Measurements from ENCODE around the gene GLMN.
A peak's percentile ranks its signal among the peaks of the same experiment; 100 is the strongest.

GLMN gene

GRCh38 chr1:92218559-92218958 lies 80.2 kb downstream of the GLMN start:
- H3K4me3 ChIP-seq = no peak overlapping the region
- H3K4me2 ChIP-seq = no peak overlapping the region
- no peaks in the 10 kb centered on the region; a peak in 1 of 22 replicates for H3K9me3 ChIP-seq (replicated peaks in 1 of 11)
- TF ChIP-seq Cebpa-rat (IDR thresholded peaks at IDR 0.05) = no peak
- H3K27me3 ChIP-seq = no peaks in the 10 kb centered on the region
- H3K36me3 ChIP-seq = no peaks in the 10 kb centered on the region
- no peaks in the 10 kb centered on the region for H4K20me1 ChIP-seq
- no peaks in the 10 kb centered on the region for H3K4me1 ChIP-seq
- no peak overlapping the region for H3K9ac ChIP-seq
- no peak overlapping the region for H3K27ac ChIP-seq

GRCh38 chr1:92217721-92218120 lies 81.1 kb downstream of the GLMN start, which contains the start of gene C1orf146:
C1orf146 (plus strand) TSS chr1:92217915; CDS start chr1:92231421, 13,506 bp downstream.
- H4K20me1 ChIP-seq = no peaks in the 10 kb centered on the region
- no peak within 1 kb of the TSS for H3K27ac ChIP-seq
- H3K4me2 ChIP-seq = no peak within 1 kb of the TSS
- TF ChIP-seq Cebpa-rat (IDR thresholded peaks at IDR 0.05) = no peak
- no peaks in the 10 kb centered on the region for H3K27me3 ChIP-seq
- H3K9ac ChIP-seq = no peak within 1 kb of the TSS
- H3K36me3 ChIP-seq = no peaks in the 10 kb centered on the region
- no peaks in the 10 kb centered on the region; a peak in 1 of 22 replicates for H3K9me3 ChIP-seq (replicated peaks in 1 of 11)
- H3K4me3 ChIP-seq = no peak within 1 kb of the TSS
- no peaks in the 10 kb centered on the region for H3K4me1 ChIP-seq

- TF ChIP-seq Cebpa-rat (IDR thresholded peaks at IDR 0.05) = no peak
- Histone ChIP-seq H3K4me2 (peak overlapping the region in 2 of 11 experiments; percentile 27 to 42; a peak in 1 of 22 replicates), H3K27ac (no peak overlapping the region)
These were observed 87.6 kb downstream of the GLMN start for GRCh38 chr1:92211166-92211565.

GRCh38 chr1:92210701-92211100 lies 88.1 kb downstream of the GLMN start:
- Histone ChIP-seq H3K27ac (no peak overlapping the region), H3K4me3 (no peak overlapping the region), H3K4me1 (peaks cover 0 to 13% (median 9%) of the 10 kb centered on the region in 10 experiments; a peak in 13 of 20 replicates), H3K9ac (no peak overlapping the region), H4K20me1 (no peaks in the 10 kb centered on the region), H3K27me3 (no peaks in the 10 kb centered on the region), H3K36me3 (no peaks in the 10 kb centered on the region), H3K9me3 (replicated peaks in 1 of 11) (peaks cover 5 to 13% (median 8%) of the 10 kb centered on the region in 11 experiments; a peak in 19 of 22 replicates), H3K4me2 (peak overlapping the region in 6 of 11 experiments; percentile 27 to 59 (median 38); a peak in 8 of 22 replicates)
- no peak for TF ChIP-seq Cebpa-rat (IDR thresholded peaks at IDR 0.05)

More at GRCh38 chr1:92211166-92211565, 87.6 kb downstream of the GLMN start:
- Histone ChIP-seq H3K4me1 (peaks cover 0 to 13% (median 9%) of the 10 kb centered on the region in 10 experiments; a peak in 13 of 20 replicates), H3K4me3 (no peak overlapping the region), H4K20me1 (no peaks in the 10 kb centered on the region), H3K9me3 (replicated peaks in 1 of 11) (peaks cover 4 to 10% (median 5%) of the 10 kb centered on the region in 11 experiments; a peak in 19 of 22 replicates), H3K9ac (no peak overlapping the region), H3K36me3 (no peaks in the 10 kb centered on the region), H3K27me3 (no peaks in the 10 kb centered on the region)

- H3K9me3 ChIP-seq (replicated peaks in 1 of 11) = peaks cover 5 to 15% (median 9%) of the 10 kb centered on the region in 11 experiments; a peak in 19 of 22 replicates
- H3K4me1 ChIP-seq = peaks cover 0 to 34% (median 20%) of the 10 kb centered on the region in 10 experiments; a peak in 14 of 20 replicates
- H3K4me2 ChIP-seq = peak overlapping the region in 5 of 11 experiments; percentile 24 to 72 (median 67); a peak in 6 of 22 replicates
- no peak overlapping the region for H3K4me3 ChIP-seq
- no peaks in the 10 kb centered on the region for H3K27me3 ChIP-seq
- H3K27ac ChIP-seq = no peak overlapping the region; a peak in 1 of 22 replicates
- TF ChIP-seq Cebpa-rat (IDR thresholded peaks at IDR 0.05) = no peak
- no peaks in the 10 kb centered on the region for H3K36me3 ChIP-seq
- no peaks in the 10 kb centered on the region for H4K20me1 ChIP-seq
- no peak overlapping the region for H3K9ac ChIP-seq
These were observed 95.7 kb downstream of the GLMN start for GRCh38 chr1:92203105-92203504.

- peak overlapping the region in 2 of 10 experiments; percentile 12 to 19; a peak in 2 of 20 replicates for H3K4me3 ChIP-seq
- H3K4me2 ChIP-seq = peak overlapping the region in 10 of 11 experiments; percentile 20 to 73 (median 62); a peak in 15 of 22 replicates
These were observed 96.8 kb downstream of the GLMN start for GRCh38 chr1:92201973-92202372.

More at GRCh38 chr1:92201973-92202372, 96.8 kb downstream of the GLMN start:
- no peaks in the 10 kb centered on the region for H4K20me1 ChIP-seq
- peak in 5 of 11 experiments; percentile 45 to 86 (median 73); a peak in 7 of 22 replicates for TF ChIP-seq Cebpa-rat (IDR thresholded peaks at IDR 0.05)
- H3K9ac ChIP-seq = 0 out of 22 replicates have a peak overlapping the region, but pooled peaks of 1 of the 11 experiments have one; percentile 1
- H3K9me3 ChIP-seq (replicated peaks in 1 of 11) = peaks cover 5 to 15% (median 8%) of the 10 kb centered on the region in 11 experiments; a peak in 19 of 22 replicates
- H3K36me3 ChIP-seq = no peaks in the 10 kb centered on the region
- no peaks in the 10 kb centered on the region for H3K27me3 ChIP-seq
- H3K4me1 ChIP-seq = peaks cover 0 to 44% (median 20%) of the 10 kb centered on the region in 10 experiments; a peak in 14 of 20 replicates
- peak overlapping the region in 6 of 11 experiments; percentile 29 to 71 (median 52); a peak in 13 of 22 replicates for H3K27ac ChIP-seq
